ENCODE data around the gene ARHGEF10L.

- TF ChIP-seq CTCF (conservative IDR thresholded peaks at IDR 0.05) (no peak), ZFX (IDR thresholded peaks at IDR 0.05) (no peak)
These were observed 19.6 kb downstream of the ARHGEF10L start for GRCh38 chr1:17558954-17559614.

All from C4-2B (cell line).